GM12891 (cell line): ENCODE measurements around the gene AHCYL1.

Experiments used
- POLR2A ChIP-seq: IDR thresholded peaks from 2 replicates; pipeline ENCODE4 v1.6.1; 2011; ENCODE audit warnings: low read depth, low read length, control low read depth
- POLR2AphosphoS5 ChIP-seq: IDR thresholded peaks from 2 replicates; pipeline ENCODE4 v1.6.1; 2011; ENCODE audit warnings: low read depth, low read length, control low read depth
- POU2F2 ChIP-seq: IDR thresholded peaks from 2 replicates; pipeline ENCODE4 v1.6.1; 2011; ENCODE audit warnings: low read depth, mild to moderate bottlenecking, control low read depth, low read length, moderate library complexity
- TAF1 ChIP-seq: IDR thresholded peaks from 2 replicates; pipeline ENCODE4 v1.6.1; 2011; ENCODE audit warnings: low read depth, low read length, control low read depth

DNA sequence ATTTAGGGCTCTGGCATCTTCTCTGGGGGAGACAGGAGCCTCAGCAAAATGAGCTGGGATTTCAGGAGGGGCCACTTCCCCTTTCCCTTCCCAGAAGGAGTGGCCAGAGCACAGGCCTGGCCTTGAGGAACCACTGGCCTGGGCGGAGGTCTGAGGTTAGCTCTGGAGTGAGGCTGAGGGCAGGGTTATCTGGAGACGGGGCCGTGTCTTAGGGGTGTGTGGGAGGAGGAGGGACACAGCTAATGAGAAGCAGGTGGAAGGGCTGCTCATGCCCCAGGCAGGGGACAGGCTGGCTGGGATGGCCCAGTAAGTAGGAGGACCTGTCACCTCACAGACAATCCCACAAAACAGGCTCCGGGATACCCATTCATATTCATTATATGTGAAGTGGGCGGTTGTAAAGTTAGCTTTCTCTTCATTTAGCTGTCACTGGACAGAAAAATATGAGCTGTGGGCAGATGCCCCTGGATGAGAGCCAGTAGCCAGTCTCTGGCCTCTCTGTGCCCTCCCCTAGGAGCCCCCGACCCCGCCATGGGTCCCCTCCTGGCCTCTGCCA, 73.5 kb downstream of the AHCYL1 start:
- TF ChIP-seq POLR2A: no peak
- no peak for TF ChIP-seq POU2F2
- no peak for TF ChIP-seq TAF1
- no peak for TF ChIP-seq POLR2AphosphoS5
